ENCODE measurements around the gene TNFRSF18. TPM values are rescaled to one million over a fixed set of nuclear protein-coding genes. Genes with fewer than 3 reads are reported as not detected.

The TNFRSF18 gene
- total RNA-seq, 2 experiments from 2014 or later, result not detected

DNA sequence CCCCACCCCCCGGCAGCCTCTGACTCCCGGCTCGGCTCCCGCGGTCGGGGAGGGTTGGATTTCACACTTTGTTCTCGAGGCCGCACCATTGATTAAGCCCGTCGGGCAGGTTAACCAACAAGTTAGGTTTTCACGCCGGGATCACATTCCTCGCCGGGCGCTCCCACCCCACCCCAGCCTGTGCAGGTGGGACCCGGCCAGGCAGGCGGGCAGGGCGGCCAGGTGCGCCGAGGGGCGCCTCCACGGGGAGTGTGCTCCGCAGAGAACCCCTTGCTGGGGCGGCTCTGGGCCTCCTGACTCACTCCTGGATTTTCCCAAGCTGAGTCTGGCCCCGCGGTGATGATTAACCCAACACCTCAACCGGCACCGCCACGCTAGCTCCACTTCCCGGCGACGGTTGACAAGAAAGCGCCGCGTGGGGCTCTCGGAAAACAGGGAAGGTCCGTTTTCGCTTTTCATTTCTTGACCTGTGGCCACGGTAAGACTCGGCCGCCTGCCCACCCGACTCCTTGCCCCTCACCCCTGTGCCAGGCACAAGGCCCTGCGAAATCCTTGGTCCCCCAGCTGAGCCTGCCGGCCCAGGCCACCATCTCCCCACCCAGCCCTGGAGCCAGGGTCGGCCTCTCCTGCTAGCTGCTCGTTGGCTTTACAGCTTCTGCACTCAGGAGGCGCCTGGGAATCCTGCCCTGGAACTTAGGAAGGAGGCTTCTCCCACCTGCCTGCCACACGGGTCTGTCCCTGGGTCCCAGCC is 41.5 kb downstream of the TNFRSF18 start:
- no peak overlapping the region for H3K4me3 ChIP-seq (ENCODE audit: low read depth, low read length, poor library complexity, severe bottlenecking)
- H3K36me3 ChIP-seq (ENCODE audit: insufficient read depth, low read length), result no peaks in the 10 kb centered on the region
- POLR2A ChIA-PET, result no interaction called here
- BruUV-seq (replicated peaks), result no TSS peak
- no peak overlapping the region for H2AFZ ChIP-seq (ENCODE audit: low read length)
- H4K20me1 ChIP-seq (ENCODE audit: insufficient read depth, low read length), result no peaks in the 10 kb centered on the region
- no peaks in the 10 kb centered on the region for H3K9me3 ChIP-seq (ENCODE audit: low read length)
- H3K9me2 ChIP-seq (ENCODE audit: insufficient read depth, low read length), result no peaks in the 10 kb centered on the region
- no peaks in the 10 kb centered on the region for H3K4me1 ChIP-seq (ENCODE audit: insufficient read depth, low read length, poor library complexity, severe bottlenecking)
- no peaks in the 10 kb centered on the region for H3K79me2 ChIP-seq (ENCODE audit: insufficient read depth, low read depth, low read length)
- CTCF ChIA-PET (ENCODE audit: unreplicated experiment), result no interaction called here
- no peak overlapping the region for H3K27ac ChIP-seq (ENCODE audit: low read depth, low read length, poor library complexity, severe bottlenecking)
- intact Hi-C loops (cut with micrococcal nuclease; ENCODE audit: unreplicated experiment), result no loop called here
- H3K4me2 ChIP-seq (ENCODE audit: low read length), result no peak overlapping the region
- TF ChIP-seq, protein P1, sequence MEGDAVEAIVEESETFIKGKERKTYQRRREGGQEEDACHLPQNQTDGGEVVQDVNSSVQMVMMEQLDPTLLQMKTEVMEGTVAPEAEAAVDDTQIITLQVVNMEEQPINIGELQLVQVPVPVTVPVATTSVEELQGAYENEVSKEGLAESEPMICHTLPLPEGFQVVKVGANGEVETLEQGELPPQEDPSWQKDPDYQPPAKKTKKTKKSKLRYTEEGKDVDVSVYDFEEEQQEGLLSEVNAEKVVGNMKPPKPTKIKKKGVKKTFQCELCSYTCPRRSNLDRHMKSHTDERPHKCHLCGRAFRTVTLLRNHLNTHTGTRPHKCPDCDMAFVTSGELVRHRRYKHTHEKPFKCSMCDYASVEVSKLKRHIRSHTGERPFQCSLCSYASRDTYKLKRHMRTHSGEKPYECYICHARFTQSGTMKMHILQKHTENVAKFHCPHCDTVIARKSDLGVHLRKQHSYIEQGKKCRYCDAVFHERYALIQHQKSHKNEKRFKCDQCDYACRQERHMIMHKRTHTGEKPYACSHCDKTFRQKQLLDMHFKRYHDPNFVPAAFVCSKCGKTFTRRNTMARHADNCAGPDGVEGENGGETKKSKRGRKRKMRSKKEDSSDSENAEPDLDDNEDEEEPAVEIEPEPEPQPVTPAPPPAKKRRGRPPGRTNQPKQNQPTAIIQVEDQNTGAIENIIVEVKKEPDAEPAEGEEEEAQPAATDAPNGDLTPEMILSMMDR (conservative IDR thresholded peaks at IDR 0.05; ENCODE audit: low read length), result no peak
- no peak for TF ChIP-seq EZH2phosphoT487 (IDR thresholded peaks at IDR 0.05; ENCODE audit: borderline replicate concordance, low read depth, low read length)
- no peak for DNase-seq (ENCODE audit: low spot score)

DNA sequence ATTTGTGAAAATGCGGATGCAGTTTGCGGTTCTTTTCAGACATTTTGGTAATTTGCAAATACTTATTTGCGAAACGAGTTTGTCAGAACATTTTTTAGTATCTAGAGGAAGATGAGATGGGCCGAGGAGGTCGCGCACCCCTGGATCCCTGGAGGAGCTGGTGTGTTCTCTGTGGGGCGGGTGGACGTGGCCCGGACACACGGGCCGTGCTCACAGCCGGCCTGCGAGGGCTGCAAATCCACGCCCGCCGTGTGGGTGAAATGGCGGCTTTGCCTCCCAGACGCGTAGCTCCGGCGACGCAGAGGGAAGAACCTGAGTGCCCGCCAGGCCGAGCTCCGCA is 42.1 kb downstream of the TNFRSF18 start:
- no peak overlapping the region for H2AFZ ChIP-seq (ENCODE audit: low read length)
- TF ChIP-seq, protein P1 (conservative IDR thresholded peaks at IDR 0.05; ENCODE audit: low read length), result no peak
- no peak for TF ChIP-seq EZH2phosphoT487 (IDR thresholded peaks at IDR 0.05; ENCODE audit: borderline replicate concordance, low read depth, low read length)
- intact Hi-C loops (cut with micrococcal nuclease; ENCODE audit: unreplicated experiment), result no loop called here
- H3K4me3 ChIP-seq (ENCODE audit: low read depth, low read length, poor library complexity, severe bottlenecking), result no peak overlapping the region
- H3K9me3 ChIP-seq (ENCODE audit: low read length), result no peaks in the 10 kb centered on the region
- POLR2A ChIA-PET, result no interaction called here
- no peaks in the 10 kb centered on the region for H3K4me1 ChIP-seq (ENCODE audit: insufficient read depth, low read length, poor library complexity, severe bottlenecking)
- no peaks in the 10 kb centered on the region for H4K20me1 ChIP-seq (ENCODE audit: insufficient read depth, low read length)
- H3K9me2 ChIP-seq (ENCODE audit: insufficient read depth, low read length), result no peaks in the 10 kb centered on the region
- no peaks in the 10 kb centered on the region for H3K79me2 ChIP-seq (ENCODE audit: insufficient read depth, low read depth, low read length)
- H3K36me3 ChIP-seq (ENCODE audit: insufficient read depth, low read length), result no peaks in the 10 kb centered on the region
- H3K4me2 ChIP-seq (ENCODE audit: low read length), result no peak overlapping the region
- no peak for DNase-seq (ENCODE audit: low spot score)
- no peak overlapping the region for H3K27ac ChIP-seq (ENCODE audit: low read depth, low read length, poor library complexity, severe bottlenecking)
- CTCF ChIA-PET (ENCODE audit: unreplicated experiment), result no interaction called here
- BruUV-seq (replicated peaks), result no TSS peak

DNA sequence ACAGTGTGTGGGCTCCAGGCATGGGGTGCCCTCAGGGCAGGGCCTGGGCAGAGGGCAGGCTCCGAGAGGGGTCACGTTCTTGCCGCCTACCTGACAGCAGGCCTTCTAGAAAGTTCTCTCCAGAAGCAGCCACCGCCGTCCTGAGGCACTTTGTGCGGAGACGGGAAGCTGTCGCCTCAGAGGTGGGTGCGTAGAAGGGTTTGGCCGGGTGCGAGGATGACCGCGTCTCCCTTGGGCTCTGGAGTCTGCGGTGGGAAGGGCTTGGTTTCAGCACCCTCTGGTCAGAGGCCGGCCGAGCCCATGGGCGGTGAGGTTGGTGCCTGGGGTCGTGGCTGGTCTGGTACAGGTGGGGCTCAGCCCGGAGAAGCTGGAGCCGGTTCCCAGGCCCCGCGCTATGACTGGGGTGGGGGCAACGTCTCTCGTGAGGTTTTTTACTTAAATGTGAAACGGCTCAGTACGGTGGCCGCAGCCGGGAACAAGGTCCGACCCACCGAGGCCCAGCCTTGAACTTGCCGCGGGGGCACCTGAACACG is 42.8 kb downstream of the TNFRSF18 start:
- no peaks in the 10 kb centered on the region for H3K9me3 ChIP-seq (ENCODE audit: low read length)
- no peaks in the 10 kb centered on the region for H4K20me1 ChIP-seq (ENCODE audit: insufficient read depth, low read length)
- no peak for DNase-seq (ENCODE audit: low spot score)
- H3K27ac ChIP-seq (ENCODE audit: low read depth, low read length, poor library complexity, severe bottlenecking), result no peak overlapping the region
- BruUV-seq (replicated peaks), result no TSS peak
- no peak overlapping the region for H3K4me2 ChIP-seq (ENCODE audit: low read length)
- no peaks in the 10 kb centered on the region for H3K36me3 ChIP-seq (ENCODE audit: insufficient read depth, low read length)
- CTCF ChIA-PET (ENCODE audit: unreplicated experiment), result no interaction called here
- no peak for TF ChIP-seq EZH2phosphoT487 (IDR thresholded peaks at IDR 0.05; ENCODE audit: borderline replicate concordance, low read depth, low read length)
- TF ChIP-seq, protein P1 (conservative IDR thresholded peaks at IDR 0.05; ENCODE audit: low read length), result no peak
- intact Hi-C loops (cut with micrococcal nuclease; ENCODE audit: unreplicated experiment), result no loop called here
- POLR2A ChIA-PET, result no interaction called here
- H3K4me1 ChIP-seq (ENCODE audit: insufficient read depth, low read length, poor library complexity, severe bottlenecking), result no peaks in the 10 kb centered on the region
- H3K79me2 ChIP-seq (ENCODE audit: insufficient read depth, low read depth, low read length), result no peaks in the 10 kb centered on the region
- H3K9me2 ChIP-seq (ENCODE audit: insufficient read depth, low read length), result no peaks in the 10 kb centered on the region
- no peak overlapping the region for H2AFZ ChIP-seq (ENCODE audit: low read length)
- H3K4me3 ChIP-seq (ENCODE audit: low read depth, low read length, poor library complexity, severe bottlenecking), result no peak overlapping the region

Data from OCI-LY7 (cell line).